NOMO-1 (cell line): ENCODE results near the gene AIF1L.

Experiments
- DNase-seq, 2 experiments: peaks; one replicate each; lab custom pipeline; 2025; ENCODE audit not compliant: unreplicated experiment in 2 of 2; lab: John Stamatoyannopoulos, UW

Gene AIF1L

DNA sequence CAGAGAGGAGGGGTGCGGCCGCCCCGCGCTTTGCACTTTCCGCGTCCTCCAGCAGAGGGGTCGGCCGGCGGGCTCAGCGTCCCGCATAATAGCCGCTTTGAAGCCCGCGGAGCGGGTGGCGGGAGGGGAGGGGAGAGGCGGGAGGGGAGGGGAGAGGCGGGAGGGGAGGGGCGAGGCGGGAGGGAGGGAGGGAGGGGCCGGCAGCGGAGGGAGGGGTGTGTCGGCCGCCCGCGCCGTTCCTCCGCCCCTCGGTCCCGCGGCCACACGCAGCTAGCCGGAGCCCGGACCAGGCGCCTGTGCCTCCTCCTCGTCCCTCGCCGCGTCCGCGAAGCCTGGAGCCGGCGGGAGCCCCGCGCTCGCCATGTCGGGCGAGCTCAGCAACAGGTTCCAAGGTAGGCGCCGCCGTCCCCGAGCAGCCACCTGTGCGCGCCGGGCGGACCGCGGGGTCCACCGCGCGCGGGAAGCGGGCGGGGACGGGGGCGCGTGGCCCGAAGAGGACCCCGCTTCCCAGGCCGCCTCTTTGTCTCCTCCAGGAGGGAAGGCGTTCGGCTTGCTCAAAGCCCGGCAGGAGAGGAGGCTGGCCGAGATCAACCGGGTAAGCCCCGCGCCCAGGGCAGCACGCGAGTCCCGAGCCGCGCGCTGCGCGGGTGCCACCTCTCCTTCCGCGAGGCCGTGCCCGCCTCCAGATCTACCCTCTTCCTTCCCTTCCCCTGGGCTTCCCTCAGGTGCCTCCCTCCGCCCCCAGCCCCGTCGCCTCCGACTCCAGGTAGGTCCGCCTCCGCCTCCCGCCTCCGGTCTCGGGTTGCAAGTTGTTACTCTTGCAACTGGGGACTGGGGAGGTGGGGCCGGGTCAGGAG, at the start of gene AIF1L:
AIF1L (plus strand) TSS at position 263 of the 857 bp plus-strand sequence; CDS start at position 362, 99 bp downstream.
- peak; percentile 9 to 17 for DNase-seq

- peak; percentile 49 to 60 for DNase-seq
Observed at GRCh38 chr9:131046581-131047202, 49.6 kb upstream of the AIF1L start.

- DNase-seq = no peak
Observed at GRCh38 chr9:131048332-131048731, 48.0 kb upstream of the AIF1L start.

GRCh38 chr9:131048820-131049219, 47.5 kb upstream of the AIF1L start:
- no peak for DNase-seq

DNA sequence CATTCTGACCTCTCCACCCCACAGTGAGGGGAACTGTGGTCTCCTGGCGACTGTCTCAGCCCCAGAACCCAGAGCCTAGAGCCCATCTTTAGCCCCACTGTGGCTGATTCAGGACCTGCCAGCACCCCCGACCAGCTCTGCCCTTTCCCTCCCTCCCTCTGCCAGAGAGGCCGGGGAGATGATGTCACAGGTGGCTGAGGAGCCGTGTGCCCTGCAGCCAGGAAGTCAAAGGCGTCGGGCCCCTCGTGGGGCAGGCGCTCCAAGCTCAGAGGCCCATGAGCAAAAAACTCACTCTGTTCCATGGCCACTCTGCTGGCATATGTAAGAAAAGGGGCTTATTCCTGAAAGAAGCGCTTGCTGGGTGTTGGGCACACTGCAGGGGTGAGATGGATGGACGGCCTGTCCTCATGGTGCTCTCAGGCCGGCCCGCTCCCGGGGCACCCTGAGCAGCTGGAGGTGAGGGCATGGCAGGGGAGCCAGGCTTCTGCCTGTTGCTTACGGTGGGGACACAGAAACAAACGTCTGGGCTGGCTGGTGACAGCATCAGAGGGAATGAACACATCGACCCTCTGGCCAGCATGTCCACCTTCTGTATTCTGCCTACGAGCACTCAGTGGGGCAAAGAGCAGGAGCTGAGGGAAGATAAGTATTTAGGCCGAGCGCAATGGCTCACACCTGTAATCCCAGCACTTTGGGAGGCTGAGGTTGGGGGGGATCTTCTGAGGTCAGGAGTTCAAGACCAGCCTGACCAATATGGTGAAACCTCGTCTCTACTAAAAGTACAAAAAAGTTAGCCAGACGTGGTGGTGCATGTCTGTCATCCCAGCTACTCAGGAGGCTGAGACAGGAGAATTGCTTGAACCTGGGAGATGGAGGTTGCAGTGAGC, 46.3 kb upstream of the AIF1L start:
- DNase-seq = no peak

GRCh38 chr9:131050831-131051230, 45.5 kb upstream of the AIF1L start:
- DNase-seq = no peak

- no peak for DNase-seq
Observed at GRCh38 chr9:131051592-131052517, 44.5 kb upstream of the AIF1L start.

- DNase-seq = no peak
Observed at GRCh38 chr9:131053896-131054295, 42.4 kb upstream of the AIF1L start.

DNA sequence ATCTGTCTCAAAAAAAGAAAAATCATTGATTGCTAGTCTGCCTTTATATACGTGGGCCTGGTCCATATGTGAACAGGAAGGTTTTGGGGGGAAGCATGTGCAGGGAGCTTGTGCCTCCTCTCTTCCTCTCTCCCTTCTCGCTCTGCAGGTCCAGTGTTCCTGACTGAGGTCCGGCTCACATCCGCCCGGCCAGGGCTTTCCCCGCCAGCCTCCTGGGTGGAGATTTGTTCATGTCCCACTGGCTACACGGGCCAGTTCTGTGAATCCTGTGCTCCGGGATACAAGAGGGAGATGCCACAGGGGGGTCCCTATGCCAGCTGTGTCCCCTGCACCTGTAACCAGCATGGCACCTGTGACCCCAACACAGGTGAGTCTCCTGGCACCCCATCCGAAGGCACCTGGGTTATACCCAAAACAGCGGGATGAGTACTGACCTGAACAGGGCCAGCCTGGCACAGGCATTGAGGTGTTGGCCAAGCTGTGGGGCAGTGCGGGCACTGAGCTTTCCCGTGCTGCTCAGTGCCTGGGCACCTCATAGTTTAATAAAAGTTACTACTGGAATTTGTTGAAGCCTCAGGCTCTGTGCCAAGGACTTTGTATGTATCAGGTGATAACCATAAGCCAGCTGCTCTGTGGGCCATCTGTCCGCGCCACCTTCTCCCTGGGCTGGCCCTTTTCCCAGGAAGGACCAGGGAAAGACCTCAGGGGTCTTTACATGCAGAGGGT, 39.4 kb upstream of the AIF1L start:
- DNase-seq = no peak

GRCh38 chr9:131060900-131061630, 35.3 kb upstream of the AIF1L start:
- no peak for DNase-seq

DNA sequence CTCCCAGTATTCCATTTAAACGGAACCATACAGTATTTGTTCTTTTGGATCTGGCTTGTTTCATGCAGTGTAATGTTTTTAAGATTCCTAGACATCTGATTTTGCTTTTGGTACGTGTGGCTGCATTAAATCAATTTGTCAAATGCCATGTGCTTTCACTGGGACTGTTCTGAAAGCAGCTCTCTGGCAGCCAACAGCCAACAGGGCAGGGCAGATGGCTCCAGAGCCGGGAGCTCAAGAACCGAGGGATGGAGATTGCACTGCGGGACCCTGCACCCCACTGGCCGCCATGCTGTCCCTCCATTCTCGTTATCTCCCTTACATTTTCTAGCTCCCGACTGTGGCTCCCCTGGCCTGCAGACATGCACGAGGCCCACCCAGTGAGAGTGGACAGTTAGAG, 33.4 kb upstream of the AIF1L start:
- no peak for DNase-seq

DNA sequence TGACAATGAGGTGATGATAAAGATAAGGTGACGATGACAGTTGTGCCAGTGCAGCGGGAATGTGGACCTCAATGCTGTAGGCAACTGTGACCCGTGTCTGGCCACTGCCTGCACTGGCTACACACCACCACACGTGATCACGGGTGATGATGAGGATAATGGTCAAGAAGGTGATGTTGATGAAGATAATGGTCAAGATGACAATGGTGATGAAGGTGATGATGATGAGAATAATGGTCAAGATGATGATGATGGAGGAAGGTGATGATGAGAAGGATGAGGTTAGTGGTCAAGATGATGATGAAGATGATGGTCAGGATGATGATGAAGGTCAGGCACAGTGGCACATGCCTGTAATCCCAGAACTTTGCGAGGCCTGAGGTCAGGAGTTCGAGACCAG, 30.7 kb upstream of the AIF1L start:
- DNase-seq = no peak

DNA sequence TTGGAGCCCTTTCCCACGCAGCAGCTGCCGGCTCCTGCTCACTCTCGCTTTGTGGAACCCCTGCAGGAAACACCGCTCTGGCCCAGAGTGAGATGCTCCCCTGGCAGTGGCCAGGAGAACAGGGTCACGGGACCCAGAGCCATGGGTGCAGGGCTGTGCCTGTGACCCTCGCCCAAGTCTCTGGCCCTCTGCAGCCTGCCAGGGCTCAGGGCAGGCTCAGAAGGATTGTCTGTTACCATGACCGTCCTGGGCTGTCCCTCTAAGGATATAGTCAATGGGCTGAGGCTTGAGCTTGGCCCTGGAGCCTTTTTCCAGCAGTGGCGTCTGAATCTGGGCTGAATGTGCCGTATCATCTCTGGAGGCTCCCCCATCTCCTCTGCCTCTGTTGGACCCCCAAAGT, 28.7 kb upstream of the AIF1L start:
- no peak for DNase-seq

DNA sequence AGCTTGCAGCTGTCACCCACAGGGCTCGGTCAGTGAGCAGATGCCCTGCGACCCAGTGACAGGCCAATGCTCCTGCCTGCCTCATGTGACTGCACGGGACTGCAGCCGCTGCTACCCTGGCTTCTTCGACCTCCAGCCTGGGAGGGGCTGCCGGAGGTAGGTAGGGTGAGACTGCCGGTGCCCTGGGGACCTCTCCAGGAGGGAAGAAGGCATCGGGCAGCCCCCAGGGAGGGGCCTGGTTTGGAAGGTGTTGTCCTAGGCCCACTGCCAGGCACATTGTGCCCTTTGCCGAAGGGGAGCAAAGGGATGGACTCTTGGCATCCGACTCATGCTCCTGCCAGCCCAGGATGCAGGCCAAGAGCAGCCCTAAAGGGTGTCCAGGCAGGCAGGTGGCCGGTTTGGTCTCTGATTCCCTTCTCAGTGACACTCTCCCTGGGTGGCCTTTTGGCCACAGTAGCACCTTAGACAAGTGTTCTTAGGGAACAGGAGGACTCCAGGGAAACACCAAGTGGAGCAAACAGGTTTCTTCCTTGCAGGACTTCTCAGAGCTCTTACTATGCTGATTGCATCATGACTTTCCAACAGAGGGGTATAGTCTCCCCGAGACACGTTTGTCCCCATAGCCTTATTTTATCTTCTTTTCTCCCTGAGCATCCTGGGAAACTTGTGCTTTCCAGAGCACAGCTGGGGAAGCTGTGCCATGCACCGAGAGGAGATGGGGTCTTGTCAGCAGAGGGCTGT, 28.1 kb upstream of the AIF1L start:
- DNase-seq = no peak

- DNase-seq = no peak
Observed at GRCh38 chr9:131069699-131070098, 26.6 kb upstream of the AIF1L start.

DNA sequence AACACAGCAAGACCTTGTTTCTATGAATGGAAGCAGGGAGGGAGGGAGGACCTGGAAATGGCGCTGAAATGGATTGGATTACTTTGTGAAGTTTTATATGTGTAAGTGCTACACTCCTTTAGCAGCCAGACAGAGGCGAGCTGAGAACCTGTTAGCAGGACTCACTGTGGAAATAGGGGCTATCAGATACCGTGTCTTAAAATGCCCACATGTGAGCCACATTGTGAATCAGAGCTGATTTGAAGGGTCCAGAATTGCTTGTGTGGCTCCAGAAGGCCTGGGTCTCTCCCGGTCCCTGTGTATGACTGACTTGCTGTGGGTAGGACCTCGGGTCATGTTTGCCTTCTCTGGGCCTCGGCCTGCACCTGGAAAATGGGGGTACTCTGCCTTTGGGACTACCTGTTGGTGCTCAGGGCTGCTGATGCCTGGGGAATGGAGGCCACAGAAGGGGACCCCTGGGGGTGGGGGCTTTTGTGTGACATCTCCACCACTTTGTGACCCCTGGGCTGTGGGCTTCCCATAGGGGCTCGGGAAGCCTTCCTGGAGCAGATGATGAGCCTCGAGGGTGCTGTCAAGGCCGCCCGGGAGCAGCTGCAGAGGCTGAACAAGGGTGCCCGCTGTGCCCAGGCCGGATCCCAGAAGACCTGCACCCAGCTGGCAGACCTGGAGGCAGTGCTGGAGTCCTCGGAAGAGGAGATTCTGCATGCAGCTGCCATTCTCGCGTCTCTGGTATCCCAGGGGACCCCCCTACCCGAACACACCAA, 24.0 kb upstream of the AIF1L start:
- no peak for DNase-seq

GRCh38 chr9:131072871-131073237, 23.5 kb upstream of the AIF1L start:
- no peak for DNase-seq
